HCT116 (cell line): ENCODE measurements around the gene SNX8. TPM values are rescaled to one million over a fixed set of nuclear protein-coding genes. Genes with fewer than 3 reads are reported as not detected.

ENCODE experiments used
- ATAC-seq: fragments of 200-7000 bp; cut with Tn5 transposase; 2 replicates; pipeline ENCODE4 v1.9.1; 2020; ENCODE audit warnings: mild to moderate bottlenecking, moderate library complexity
- BruUV-seq: library from RNA; stranded (reverse); fragments of 400-500 nt; replicated peaks from 2 replicates; lab custom pipeline; 2021; lab: Mats Ljungman, UMichigan
- CTCF ChIA-PET: fragments of 300-600 bp; sonication (Branson Sonifier 250); formaldehyde crosslinking; loops from one replicate; lab custom pipeline; 2021; ENCODE audit warnings: antibody characterized with exemption; lab: Charles Lee
- POLR2A ChIA-PET: fragments of 300-600, 350-600 bp; sonication (Branson Sonifier 250); formaldehyde crosslinking; loops from one replicate; lab custom pipeline; 2021; ENCODE audit warnings: antibody characterized with exemption; lab: Charles Lee
- RAD21 ChIA-PET, 2 experiments: fragments of 300-600 bp; sonication (Branson Sonifier 250); formaldehyde crosslinking; loops; one replicate each; lab custom pipeline; 2023; ENCODE audit warnings: low total read pairs in 2 of 2; ENCODE audit not compliant: uncharacterized antibody in 2 of 2, unreplicated experiment in 2 of 2, low non-redundant PET in 1 of 2; lab: Charles Lee
- DNase-seq: peaks from one replicate; pipeline ENCODE4 v3.0.0-alpha.2; 2010; ENCODE audit warnings: low read depth, low spot score
- H2AFZ ChIP-seq: fragments of 200-600 bp; shearing (Covaris generic), sonication (generic); 2 replicates; pipeline ENCODE4 v1.6.1; 2017; ENCODE audit warnings: low read depth, mixed run types, mixed read lengths, antibody characterized with exemption, low read length; ENCODE audit not compliant: poor library complexity, severe bottlenecking
- H3K27ac ChIP-seq: 2 replicates; pipeline ENCODE4 v1.5.1; 2012; ENCODE audit warnings: low read depth, low read length
- H3K27me3 ChIP-seq: fragments of 200-600 bp; sonication (generic); 2 replicates; pipeline ENCODE4 v1.6.1; 2016; ENCODE audit warnings: mixed run types, low read length, mixed read lengths; ENCODE audit not compliant: insufficient read depth
- H3K36me3 ChIP-seq, 2 experiments: fragments of 200-500 bp in 1 of 2; fragments of 200-600 bp in 1 of 2; sonication (Bioruptor generic) in 1 of 2; sonication (generic) in 1 of 2; 2 replicates each; pipeline versions ENCODE4 v1.5.1 to v1.6.1; 2014 to 2016; ENCODE audit warnings: low read length in 2 of 2, inconsistent platforms in 1 of 2, mixed read lengths in 1 of 2, mixed run types in 1 of 2; ENCODE audit not compliant: insufficient read depth in 2 of 2, control insufficient read depth in 1 of 2
- H3K4me1 ChIP-seq, 2 experiments: fragments of 200-600 bp in 1 of 2; sonication (generic) in 1 of 2; 2 replicates each; pipeline versions ENCODE4 v1.5.1 to v1.6.1; 2012 to 2017; ENCODE audit warnings: low read length in 2 of 2, inconsistent platforms in 1 of 2, mild to moderate bottlenecking in 1 of 2, mixed read lengths in 1 of 2, mixed run types in 1 of 2, moderate library complexity in 1 of 2; ENCODE audit not compliant: insufficient read depth in 2 of 2, control insufficient read depth in 1 of 2
- H3K4me2 ChIP-seq: fragments of 200-600 bp; sonication (generic); 2 replicates; pipeline ENCODE4 v1.6.1; 2017; ENCODE audit warnings: mixed run types, low read length, mixed read lengths
- H3K4me3 ChIP-seq, 2 experiments: fragments of 200-600 bp in 1 of 2; sonication (generic) in 1 of 2; replicated peaks in 1 of 2; 2 replicates each; pipeline ENCODE4 v1.5.1; 2011 to 2016; ENCODE audit warnings: low read length in 2 of 2, control low read depth in 1 of 2, low read depth in 1 of 2, mild to moderate bottlenecking in 1 of 2, mixed read lengths in 1 of 2, mixed run types in 1 of 2
- H3K79me2 ChIP-seq: fragments of 200-600 bp; sonication (generic); 2 replicates; pipeline ENCODE4 v1.6.1; 2017; ENCODE audit warnings: mild to moderate bottlenecking, mixed run types, low read length, moderate library complexity, mixed read lengths; ENCODE audit not compliant: insufficient read depth
- H3K9ac ChIP-seq: fragments of 200-600 bp; sonication (generic); 2 replicates; pipeline ENCODE4 v1.6.1; 2016; ENCODE audit warnings: low read length, mixed read lengths
- H3K9me2 ChIP-seq: fragments of 200-600 bp; sonication (generic), shearing (Covaris generic); 2 replicates; pipeline ENCODE4 v1.6.1; 2017; ENCODE audit warnings: mixed run types, mild to moderate bottlenecking, moderate library complexity; ENCODE audit not compliant: insufficient read depth
- H3K9me3 ChIP-seq, 2 experiments: fragments of 200-500 bp in 1 of 2; fragments of 200-600 bp in 1 of 2; sonication (Bioruptor generic) in 1 of 2; sonication (generic) in 1 of 2; 2 replicates each; pipeline ENCODE4 v1.6.1; 2014 to 2017; ENCODE audit warnings: low read length in 2 of 2, mixed read lengths in 2 of 2, inconsistent platforms in 1 of 2, low read depth in 1 of 2, mild to moderate bottlenecking in 1 of 2, mixed run types in 1 of 2, moderate library complexity in 1 of 2; ENCODE audit not compliant: control insufficient read depth in 1 of 2, insufficient read depth in 1 of 2
- H4K20me1 ChIP-seq: fragments of 200-600 bp; sonication (generic), shearing (Covaris generic); 2 replicates; pipeline ENCODE4 v1.6.1; 2017; ENCODE audit warnings: mixed run types, mild to moderate bottlenecking, moderate library complexity; ENCODE audit not compliant: insufficient read depth
- ELF1 ChIP-seq: IDR thresholded peaks from 2 replicates; pipeline ENCODE4 v1.6.1; 2012; ENCODE audit warnings: low read depth, borderline replicate concordance
- EZH2phosphoT487 ChIP-seq: fragments of 200-600 bp; IDR thresholded peaks from 2 replicates; pipeline ENCODE4 v1.6.1; 2018; ENCODE audit warnings: antibody characterized with exemption, borderline replicate concordance
- JUND ChIP-seq: IDR thresholded peaks from 2 replicates; pipeline ENCODE4 v1.6.1; 2012
- POLR2AphosphoS5 ChIP-seq: IDR thresholded peaks from 2 replicates; pipeline ENCODE4 v1.6.1; 2011; ENCODE audit warnings: mild to moderate bottlenecking, low read depth, low read length, moderate library complexity
- SP1 ChIP-seq: IDR thresholded peaks from 2 replicates; pipeline ENCODE4 v1.6.1; 2012; ENCODE audit warnings: low read depth
- TCF7L2 ChIP-seq: IDR thresholded peaks from 2 replicates; pipeline ENCODE4 v1.7.0; 2011; ENCODE audit warnings: borderline replicate concordance, inconsistent platforms; ENCODE audit not compliant: insufficient read depth, insufficient read length; ENCODE audit errors: extremely low read depth
- ZBTB33 ChIP-seq: IDR thresholded peaks from 2 replicates; pipeline ENCODE4 v1.6.1; 2011; ENCODE audit warnings: mild to moderate bottlenecking, low read length, moderate library complexity; ENCODE audit not compliant: insufficient replicate concordance; ENCODE audit errors: extremely low read depth
- intact Hi-C: fragments of 100-400 bp; cut with micrococcal nuclease; formaldehyde crosslinking; loops from 2 replicates; pipeline ENCODE4 v1.10.0; 2022
- total RNA-seq: library from RNA; stranded (reverse); gene quantifications from one replicate; pipeline ENCODE4 v1.2.1, GENCODE V29; 2021; ENCODE audit not compliant: unreplicated experiment
- TF ChIP-seq, protein P1 (sequence below): IDR thresholded peaks from 2 replicates; pipeline ENCODE4 v1.6.1; 2012
- TF ChIP-seq, protein P2 (sequence below): IDR thresholded peaks from 2 replicates; pipeline ENCODE4 v1.6.1; 2012

The SNX8 gene
- total RNA-seq, 1 experiment from 2014 or later: 41.7 TPM

DNA sequence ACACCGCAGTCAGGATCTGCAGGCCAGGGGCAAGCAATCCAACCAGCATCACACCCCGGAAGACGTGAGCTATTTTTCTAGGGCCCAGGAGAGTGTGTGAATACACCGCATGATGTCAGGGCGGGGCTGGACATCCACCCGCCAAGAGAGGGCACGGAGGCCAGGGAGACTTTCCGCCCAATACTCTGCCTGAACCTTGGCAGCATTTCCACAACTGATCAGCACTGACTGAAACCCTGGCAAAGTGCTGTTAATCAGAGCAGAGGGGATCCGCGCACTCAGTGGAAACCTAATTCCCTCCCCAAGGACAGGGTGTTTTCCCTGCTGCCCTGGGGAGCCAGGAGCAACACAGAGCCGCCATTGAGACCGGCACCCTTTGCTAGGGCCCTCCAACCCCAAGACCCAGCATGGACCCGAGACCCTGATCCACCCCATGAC lies 89.7 kb downstream of the SNX8 start (continued):
- TF ChIP-seq ZBTB33 (no peak), TCF7L2 (no peak), JUND (no peak), POLR2AphosphoS5 (no peak), EZH2phosphoT487 (no peak), SP1 (no peak)
- TF ChIP-seq, protein P1, sequence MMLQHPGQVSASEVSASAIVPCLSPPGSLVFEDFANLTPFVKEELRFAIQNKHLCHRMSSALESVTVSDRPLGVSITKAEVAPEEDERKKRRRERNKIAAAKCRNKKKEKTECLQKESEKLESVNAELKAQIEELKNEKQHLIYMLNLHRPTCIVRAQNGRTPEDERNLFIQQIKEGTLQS: no peak

DNA sequence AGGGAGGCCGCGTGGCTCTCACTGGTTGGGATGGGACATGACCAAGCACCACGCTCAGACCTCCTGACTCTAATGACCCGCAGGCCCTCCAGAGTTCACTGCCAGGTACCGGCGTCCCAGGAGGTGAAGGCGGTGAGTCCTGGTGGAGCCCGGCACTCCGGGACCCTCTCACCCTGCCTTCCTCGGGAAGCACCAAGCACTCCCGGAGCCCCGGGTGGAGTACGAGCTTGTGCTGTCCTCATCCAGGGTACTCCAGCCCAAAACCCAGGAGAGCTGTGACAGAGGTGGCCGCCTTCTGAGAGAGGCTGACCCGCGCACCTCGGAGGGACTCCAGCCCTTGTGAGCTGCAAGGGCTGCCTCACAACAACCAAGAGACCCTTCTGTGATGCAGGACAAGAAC lies 90.9 kb downstream of the SNX8 start:
- Histone ChIP-seq H3K4me3 (no peak overlapping the region), H3K4me2 (no peak overlapping the region), H4K20me1 (no peaks in the 10 kb centered on the region), H3K79me2 (peaks cover 45% of the 10 kb centered on the region), H3K27ac (no peak overlapping the region), H3K27me3 (no peaks in the 10 kb centered on the region), H3K9ac (no peak overlapping the region), H3K9me3 (no peaks in the 10 kb centered on the region), H3K9me2 (no peaks in the 10 kb centered on the region), H3K36me3 (peaks cover 0 to 20% of the 10 kb centered on the region in 2 experiments; a peak in 2 of 4 replicates), H2AFZ (no peak overlapping the region), H3K4me1 (peaks cover 0 to 17% of the 10 kb centered on the region in 2 experiments; a peak in 2 of 4 replicates)
- RAD21 ChIA-PET: no interaction called here
- DNase-seq (no peak), ATAC-seq (no peak)
- BruUV-seq: no TSS peak
- POLR2A ChIA-PET: no interaction called here
- TF ChIP-seq ELF1 (no peak), POLR2AphosphoS5 (no peak), SP1 (no peak)
- TF ChIP-seq, protein P2, sequence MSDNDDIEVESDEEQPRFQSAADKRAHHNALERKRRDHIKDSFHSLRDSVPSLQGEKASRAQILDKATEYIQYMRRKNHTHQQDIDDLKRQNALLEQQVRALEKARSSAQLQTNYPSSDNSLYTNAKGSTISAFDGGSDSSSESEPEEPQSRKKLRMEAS: no peak
- TF ChIP-seq, protein P1: no peak
- intact Hi-C loops: no loop called here
- CTCF ChIA-PET: no interaction called here
